HepG2 (cell line): ENCODE measurements around the gene RABEPK. TPM values are rescaled to one million over a fixed set of nuclear protein-coding genes. Genes with fewer than 3 reads are reported as not detected.
A peak's percentile ranks its signal among the peaks of the same experiment; 100 is the strongest.

Experiments used
- ATF1 ChIP-seq: IDR thresholded peaks from 2 replicates; pipeline ENCODE4 v1.6.1; 2016; ENCODE audit warnings: mild to moderate bottlenecking, control low read depth
- ELF4 ChIP-seq: sonication (generic); formaldehyde crosslinking; IDR thresholded peaks from 2 replicates; pipeline ENCODE4 v1.5.0; 2020; ENCODE audit warnings: missing genetic modification reagents, mild to moderate bottlenecking, moderate library complexity, borderline replicate concordance
- MAZ ChIP-seq, 2 experiments: sonication (generic) in 1 of 2; formaldehyde crosslinking in 1 of 2; IDR thresholded peaks; 2 replicates each; pipeline versions ENCODE4 v1.5.0 to v1.6.1; 2012 to 2020; ENCODE audit warnings: low read depth in 2 of 2, mild to moderate bottlenecking in 2 of 2, borderline replicate concordance in 1 of 2, improper control_type of control experiment in 1 of 2, low read length in 1 of 2, missing genetic modification reagents in 1 of 2, moderate library complexity in 1 of 2
- NR1H2 ChIP-seq: sonication (generic); formaldehyde crosslinking; IDR thresholded peaks from 2 replicates; pipeline ENCODE4 v1.8.1; 2022; ENCODE audit warnings: low read depth, missing genetic modification reagents, borderline replicate concordance
- PHB2 ChIP-seq: fragments of 450-650 bp; IDR thresholded peaks from 2 replicates; pipeline ENCODE4 v1.6.1; 2018; ENCODE audit not compliant: partially characterized antibody
- SATB2 ChIP-seq: sonication (generic); formaldehyde crosslinking; IDR thresholded peaks from 2 replicates; pipeline ENCODE4 v1.5.0; 2020; ENCODE audit warnings: missing genetic modification reagents
- SMAD3 ChIP-seq: sonication (generic); formaldehyde crosslinking; IDR thresholded peaks from 2 replicates; pipeline ENCODE4 v1.4.0; 2020; ENCODE audit warnings: missing genetic modification reagents
- TBP ChIP-seq: sonication (generic); formaldehyde crosslinking; IDR thresholded peaks from 2 replicates; pipeline ENCODE4 v1.5.0; 2020; ENCODE audit warnings: missing genetic modification reagents
- TCF7 ChIP-seq: sonication (generic); IDR thresholded peaks from 2 replicates; pipeline ENCODE4 v1.6.1; 2016; ENCODE audit warnings: antibody characterized with exemption, low read depth
- TOE1 ChIP-seq: sonication (generic); formaldehyde crosslinking; IDR thresholded peaks from 2 replicates; pipeline ENCODE4 v1.4.0; 2020; ENCODE audit warnings: mild to moderate bottlenecking, missing genetic modification reagents
- U2AF2 ChIP-seq: fragments of 200-400 bp; formaldehyde crosslinking; IDR thresholded peaks from 2 replicates; pipeline ENCODE4 v1.6.1; 2017; ENCODE audit warnings: low read depth, mild to moderate bottlenecking, low read length
- ZNF235 ChIP-seq: sonication (generic); formaldehyde crosslinking; IDR thresholded peaks from 2 replicates; pipeline ENCODE4 v1.8.1; 2023; ENCODE audit warnings: mild to moderate bottlenecking, missing genetic modification reagents, borderline replicate concordance
- ZNF256 ChIP-seq: sonication (generic); formaldehyde crosslinking; conservative IDR thresholded peaks from 2 replicates; pipeline ENCODE4 v1.4.0; 2020; ENCODE audit warnings: missing genetic modification reagents
- ZNF777 ChIP-seq: sonication (generic); formaldehyde crosslinking; IDR thresholded peaks from 2 replicates; pipeline ENCODE4 v1.4.0; 2020; ENCODE audit warnings: missing genetic modification reagents
- polyA plus RNA-seq, 8 experiments: library from polyadenylated mRNA; depleted of rRNA in 3 of 8; stranded (reverse) in 7 of 8; unstranded in 1 of 8; fragments of >200 nt; fragmentation: Illumina TruSeq in 4 of 8; extraction: Trizol in 4 of 8; gene quantifications; 2 replicates each; pipeline versions ENCODE4 v1.2.1 to v1.2.3, GENCODE V29; 2011 to 2016; ENCODE audit warnings: low read depth in 4 of 8, missing spikeins in 1 of 8, mixed read lengths in 1 of 8; ENCODE audit not compliant: insufficient read depth in 1 of 8
- total RNA-seq, 5 experiments: library from RNA; depleted of rRNA; stranded (reverse); fragments of >200 nt; fragmentation: Illumina TruSeq; extraction: Trizol; gene quantifications; 2 replicates each; pipeline ENCODE4 v1.2.3, GENCODE V29; 2016; ENCODE audit warnings: low read depth in 1 of 5
- TF ChIP-seq, protein P1 (sequence below): sonication (generic); formaldehyde crosslinking; IDR thresholded peaks from 2 replicates; pipeline ENCODE4 v1.8.0; 2022; ENCODE audit warnings: mild to moderate bottlenecking, missing genetic modification reagents, moderate library complexity
- TF ChIP-seq, protein P2 (sequence below): sonication (generic); formaldehyde crosslinking; IDR thresholded peaks from 2 replicates; pipeline ENCODE4 v1.4.0; 2020; ENCODE audit warnings: mild to moderate bottlenecking, missing genetic modification reagents
- TF ChIP-seq, protein P3 (sequence below): sonication (generic); formaldehyde crosslinking; conservative IDR thresholded peaks from 2 replicates; pipeline ENCODE4 v1.4.0; 2020; ENCODE audit warnings: missing genetic modification reagents

Gene RABEPK
- total and polyA plus RNA-seq, 2 of the 13 experiments (the other 11 are each of a cell fraction or from before 2014, with no cell fraction given), result 75.5 to 90.0 TPM

DNA sequence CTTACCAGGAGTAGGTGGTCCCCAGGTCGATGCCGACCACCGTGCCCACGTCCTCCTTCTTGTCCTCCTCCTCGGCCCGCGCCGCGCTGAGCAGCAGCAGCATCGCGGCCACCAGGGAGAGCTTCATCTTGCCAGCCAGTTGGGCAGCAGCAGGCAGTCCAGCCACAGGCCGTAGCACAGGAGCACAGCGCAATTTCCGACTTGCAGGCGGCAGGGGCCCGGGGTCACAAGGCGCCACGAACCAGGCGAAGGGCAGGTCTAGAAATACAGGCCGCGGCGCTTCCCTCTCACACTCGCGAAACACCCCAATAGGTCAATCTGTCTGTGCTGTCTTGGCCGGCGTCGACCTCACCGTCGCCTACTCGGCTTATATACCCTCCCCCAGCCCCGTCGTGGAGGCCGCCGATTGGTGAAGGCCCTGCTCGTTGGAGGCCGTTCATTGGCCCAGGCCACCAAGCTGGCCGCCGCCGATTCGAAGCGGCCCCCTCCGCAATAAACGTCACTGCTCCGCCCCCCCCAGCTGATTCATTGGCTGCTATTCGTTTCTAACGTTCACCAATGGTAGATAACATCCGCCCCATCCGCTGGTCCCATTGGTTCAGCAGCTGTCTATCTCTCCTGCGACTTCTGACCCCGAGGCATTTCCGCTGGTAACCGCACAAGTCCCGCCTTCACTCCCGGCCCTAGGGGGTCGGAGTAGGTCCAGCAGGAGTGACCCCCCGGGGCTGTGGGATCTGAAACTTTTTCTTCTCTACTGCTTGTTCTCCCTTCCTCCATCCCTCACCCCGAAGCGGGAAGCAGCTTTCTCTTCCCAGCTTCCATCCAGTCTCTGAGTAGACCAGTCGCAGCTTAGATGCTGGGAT is 40.9 kb downstream of the RABEPK start, which contains the start of gene HSPA5 (continued):
- TF ChIP-seq, protein P1, sequence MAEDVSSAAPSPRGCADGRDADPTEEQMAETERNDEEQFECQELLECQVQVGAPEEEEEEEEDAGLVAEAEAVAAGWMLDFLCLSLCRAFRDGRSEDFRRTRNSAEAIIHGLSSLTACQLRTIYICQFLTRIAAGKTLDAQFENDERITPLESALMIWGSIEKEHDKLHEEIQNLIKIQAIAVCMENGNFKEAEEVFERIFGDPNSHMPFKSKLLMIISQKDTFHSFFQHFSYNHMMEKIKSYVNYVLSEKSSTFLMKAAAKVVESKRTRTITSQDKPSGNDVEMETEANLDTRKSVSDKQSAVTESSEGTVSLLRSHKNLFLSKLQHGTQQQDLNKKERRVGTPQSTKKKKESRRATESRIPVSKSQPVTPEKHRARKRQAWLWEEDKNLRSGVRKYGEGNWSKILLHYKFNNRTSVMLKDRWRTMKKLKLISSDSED (CRISPR knock-in tag), result no peak
- TF ChIP-seq MAZ (IDR thresholded peaks at IDR 0.05; ENCODE audit: borderline replicate concordance, low read depth, low read length), result peak; percentile 82
- peak; percentile 77 for TF ChIP-seq MAZ (CRISPR knock-in tag; IDR thresholded peaks at IDR 0.05; ENCODE audit: low read depth)
- TF ChIP-seq ZNF777 (CRISPR knock-in tag), result peak; percentile 71; the same call in 1 of the 2 replicates
- TF ChIP-seq ELF4 (CRISPR knock-in tag), result 0 out of 2 replicates have a peak, but pooled peaks have one; percentile 55
- TF ChIP-seq NR1H2, result peak; percentile 40; the same call in 1 of the 2 replicates
- no peak for TF ChIP-seq TCF7
- TF ChIP-seq ATF1 (CRISPR knock-in tag), result peak; percentile 95
- TF ChIP-seq TBP (CRISPR knock-in tag), result no peak
- TF ChIP-seq SATB2, result peak; percentile 38; the same call in 1 of the 2 replicates
- TF ChIP-seq ZNF256 (CRISPR knock-in tag), result peak; percentile 75; the same call in 1 of the 2 replicates
- no peak for TF ChIP-seq TOE1 (CRISPR knock-in tag)
- no peak for TF ChIP-seq U2AF2
- TF ChIP-seq ZNF235 (CRISPR knock-in tag), result no peak
- TF ChIP-seq SMAD3 (CRISPR knock-in tag), result no peak; the same call in 1 of the 2 replicates
- TF ChIP-seq, protein P2, sequence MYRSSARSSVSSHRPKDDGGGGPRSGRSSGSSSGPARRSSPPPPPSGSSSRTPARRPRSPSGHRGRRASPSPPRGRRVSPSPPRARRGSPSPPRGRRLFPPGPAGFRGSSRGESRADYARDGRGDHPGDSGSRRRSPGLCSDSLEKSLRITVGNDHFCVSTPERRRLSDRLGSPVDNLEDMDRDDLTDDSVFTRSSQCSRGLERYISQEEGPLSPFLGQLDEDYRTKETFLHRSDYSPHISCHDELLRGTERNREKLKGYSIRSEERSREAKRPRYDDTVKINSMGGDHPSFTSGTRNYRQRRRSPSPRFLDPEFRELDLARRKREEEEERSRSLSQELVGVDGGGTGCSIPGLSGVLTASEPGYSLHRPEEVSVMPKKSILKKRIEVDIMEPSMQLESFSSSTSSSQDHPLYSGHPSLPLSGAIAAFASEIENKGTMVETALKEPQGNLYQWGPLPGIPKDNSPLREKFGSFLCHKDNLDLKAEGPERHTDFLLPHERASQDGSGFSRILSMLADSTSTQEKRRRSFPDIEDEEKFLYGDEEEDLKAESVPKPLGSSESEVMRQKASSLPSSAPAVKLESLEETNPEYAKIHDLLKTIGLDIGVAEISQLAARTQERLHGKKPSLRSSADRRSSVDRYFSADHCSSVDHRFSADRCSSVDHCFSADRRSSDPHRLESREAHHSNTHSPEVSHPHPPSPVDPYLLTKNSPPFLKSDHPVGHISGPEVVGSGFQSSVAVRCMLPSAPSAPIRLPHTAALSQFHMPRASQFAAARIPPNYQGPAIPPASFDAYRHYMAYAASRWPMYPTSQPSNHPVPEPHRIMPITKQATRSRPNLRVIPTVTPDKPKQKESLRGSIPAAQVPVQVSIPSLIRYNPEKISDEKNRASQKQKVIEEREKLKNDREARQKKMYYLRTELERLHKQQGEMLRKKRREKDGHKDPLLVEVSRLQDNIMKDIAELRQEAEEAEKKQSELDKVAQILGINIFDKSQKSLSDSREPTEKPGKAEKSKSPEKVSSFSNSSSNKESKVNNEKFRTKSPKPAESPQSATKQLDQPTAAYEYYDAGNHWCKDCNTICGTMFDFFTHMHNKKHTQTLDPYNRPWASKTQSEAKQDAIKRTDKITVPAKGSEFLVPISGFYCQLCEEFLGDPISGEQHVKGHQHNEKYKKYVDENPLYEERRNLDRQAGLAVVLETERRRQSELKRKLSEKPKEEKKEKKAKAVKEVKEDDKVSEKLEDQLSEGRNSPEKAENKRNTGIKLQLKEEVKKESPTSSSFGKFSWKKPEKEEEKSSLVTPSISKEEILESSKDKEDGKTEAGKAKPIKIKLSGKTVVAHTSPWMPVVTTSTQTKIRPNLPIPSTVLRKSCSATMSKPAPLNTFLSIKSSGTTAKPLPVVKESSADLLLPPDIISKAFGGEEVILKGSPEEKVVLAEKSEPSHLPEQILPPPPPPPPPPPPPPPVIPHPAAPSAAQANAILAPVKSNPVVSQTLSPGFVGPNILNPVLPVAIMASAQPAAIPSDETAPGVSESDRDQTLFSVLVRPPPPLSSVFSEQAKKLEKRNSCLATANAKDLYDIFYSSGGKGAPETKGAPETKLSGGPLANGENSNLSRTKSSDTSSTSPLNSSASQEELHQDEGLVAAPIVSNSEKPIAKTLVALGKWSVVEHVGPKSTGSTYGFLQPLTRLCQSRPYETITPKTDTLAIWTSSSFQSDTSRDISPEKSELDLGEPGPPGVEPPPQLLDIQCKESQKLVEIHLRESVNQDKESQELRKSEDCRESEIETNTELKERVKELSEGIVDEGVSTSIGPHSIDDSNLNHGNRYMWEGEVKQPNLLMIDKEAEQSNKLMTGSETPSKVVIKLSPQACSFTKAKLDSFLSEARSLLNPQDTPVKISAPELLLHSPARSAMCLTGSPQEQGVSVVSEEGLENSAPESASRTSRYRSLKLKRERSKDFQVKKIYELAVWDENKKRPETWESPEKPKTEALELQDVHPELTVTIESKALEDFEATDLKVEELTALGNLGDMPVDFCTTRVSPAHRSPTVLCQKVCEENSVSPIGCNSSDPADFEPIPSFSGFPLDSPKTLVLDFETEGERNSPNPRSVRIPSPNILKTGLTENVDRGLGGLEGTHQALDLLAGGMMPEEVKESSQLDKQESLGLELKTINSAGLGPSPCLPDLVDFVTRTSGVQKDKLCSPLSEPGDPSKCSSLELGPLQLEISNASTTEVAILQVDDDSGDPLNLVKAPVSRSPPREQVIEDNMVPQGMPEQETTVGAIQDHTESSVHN (CRISPR knock-in tag), result no peak; the same call in 1 of the 2 replicates
- TF ChIP-seq, protein P3, sequence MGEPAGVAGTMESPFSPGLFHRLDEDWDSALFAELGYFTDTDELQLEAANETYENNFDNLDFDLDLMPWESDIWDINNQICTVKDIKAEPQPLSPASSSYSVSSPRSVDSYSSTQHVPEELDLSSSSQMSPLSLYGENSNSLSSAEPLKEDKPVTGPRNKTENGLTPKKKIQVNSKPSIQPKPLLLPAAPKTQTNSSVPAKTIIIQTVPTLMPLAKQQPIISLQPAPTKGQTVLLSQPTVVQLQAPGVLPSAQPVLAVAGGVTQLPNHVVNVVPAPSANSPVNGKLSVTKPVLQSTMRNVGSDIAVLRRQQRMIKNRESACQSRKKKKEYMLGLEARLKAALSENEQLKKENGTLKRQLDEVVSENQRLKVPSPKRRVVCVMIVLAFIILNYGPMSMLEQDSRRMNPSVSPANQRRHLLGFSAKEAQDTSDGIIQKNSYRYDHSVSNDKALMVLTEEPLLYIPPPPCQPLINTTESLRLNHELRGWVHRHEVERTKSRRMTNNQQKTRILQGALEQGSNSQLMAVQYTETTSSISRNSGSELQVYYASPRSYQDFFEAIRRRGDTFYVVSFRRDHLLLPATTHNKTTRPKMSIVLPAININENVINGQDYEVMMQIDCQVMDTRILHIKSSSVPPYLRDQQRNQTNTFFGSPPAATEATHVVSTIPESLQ (CRISPR knock-in tag), result no peak
- no peak for TF ChIP-seq PHB2
